ENCODE results near the gene RPL13A. TPM values are rescaled to one million over a fixed set of nuclear protein-coding genes. Genes with fewer than 3 reads are reported as not detected.

The RPL13A gene
- total and polyA plus RNA-seq, 9 of the 15 experiments (the other 6 are each of a cell fraction or from before 2014, with no cell fraction given) = 1,744 to 5,482 (median 2,949) TPM

GRCh38 chr19:49451430-49452181 lies 35.8 kb upstream of the RPL13A start, which contains the start of gene PIH1D1 (continued):
- no peak for TF ChIP-seq HMBOX1 (IDR thresholded peaks at IDR 0.05)
- 0 out of 2 replicates have a peak, but pooled peaks have one; percentile 38 for TF ChIP-seq SIN3B (IDR thresholded peaks at IDR 0.05; ENCODE audit: low read depth)
- peak in 1 of 3 experiments; percentile 34; a peak in 2 of 6 replicates for TF ChIP-seq CTCF (IDR thresholded peaks at IDR 0.05 in 2 of 3, conservative IDR thresholded peaks at IDR 0.05 in 1 of 3; ENCODE audit: insufficient read depth in 2 of 3, low read depth in 1 of 3, low read length in 3 of 3)
- TF ChIP-seq NCOA1 (IDR thresholded peaks at IDR 0.05; ENCODE audit: low read depth) = peak; percentile 19; the same call in 1 of the 2 replicates
- TF ChIP-seq PML (IDR thresholded peaks at IDR 0.05; ENCODE audit: low read length) = 0 out of 2 replicates have a peak, but pooled peaks have one; percentile 62
- 0 out of 2 replicates have a peak, but pooled peaks have one; percentile 11 for TF ChIP-seq CTBP1 (IDR thresholded peaks at IDR 0.05; ENCODE audit: borderline replicate concordance)
- TF ChIP-seq MEIS2 (IDR thresholded peaks at IDR 0.05; ENCODE audit: partially characterized antibody) = peak; percentile 99
- peak; percentile 76; the same call in 1 of the 2 replicates for TF ChIP-seq PHF8 (IDR thresholded peaks at IDR 0.05; ENCODE audit: borderline replicate concordance, low read length)
- TF ChIP-seq RBBP5 (IDR thresholded peaks at IDR 0.05; ENCODE audit: borderline replicate concordance, insufficient read depth, low read length, poor library complexity, severe bottlenecking) = peak; percentile 62
- 0 out of 2 replicates have a peak, but pooled peaks have one; percentile 16 for TF ChIP-seq NR2C2 (CRISPR knock-in tag; IDR thresholded peaks at IDR 0.05)
- no peak; the same call in 1 of the 2 replicates for TF ChIP-seq NR2C2 (tag; IDR thresholded peaks at IDR 0.05)
- TF ChIP-seq ZNF41 (CRISPR knock-in tag; conservative IDR thresholded peaks at IDR 0.05) = no peak
